Gastrocnemius medialis (tissue), 4 donors: ENCODE data around the gene PTPRE. TPM values are rescaled to one million over a fixed set of nuclear protein-coding genes. Genes with fewer than 3 reads are reported as not detected.

ENCODE experiments used
- ATAC-seq, 2 donors: fragments of 150-250 bp; one replicate each; pipeline ENCODE4 v1.9.1; 2016
- DNase-seq, 2 donors: peaks; one replicate each; pipeline ENCODE4 v3.0.0-alpha.2; 2019
- H3K27ac ChIP-seq, 4 donors: fragments of 200-600 bp; sonication (generic); 1 replicate in 1 of 4; 2 replicates in 3 of 4; pipeline ENCODE4 v1.5.1; 2016 to 2018; ENCODE audit warnings: mild to moderate bottlenecking in 2 of 4, moderate library complexity in 1 of 4
- H3K27me3 ChIP-seq, 3 donors: fragments of 200-600 bp; sonication (generic) in 2 of 3; 1 replicate in 1 of 3; 2 replicates in 2 of 3; pipeline versions ENCODE4 v1.5.1 to v1.6.0; 2016 to 2019; ENCODE audit warnings: mild to moderate bottlenecking in 1 of 3, moderate library complexity in 1 of 3
- H3K36me3 ChIP-seq, 2 donors: fragments of 200-600 bp; sonication (generic) in 1 of 2; one replicate each; pipeline ENCODE4 v1.5.1; 2017 to 2018
- H3K4me1 ChIP-seq, 2 donors: fragments of 200-600 bp; sonication (generic) in 1 of 2; one replicate each; pipeline ENCODE4 v1.5.1; 2016 to 2017; ENCODE audit warnings: mild to moderate bottlenecking in 2 of 2
- H3K4me3 ChIP-seq, 4 donors: fragments of 200-600 bp; sonication (generic) in 3 of 4; 1 replicate in 1 of 4; 2 replicates in 3 of 4; pipeline ENCODE4 v1.5.1; 2016 to 2019; ENCODE audit warnings: mild to moderate bottlenecking in 2 of 4
- H3K9me3 ChIP-seq, 3 donors: fragments of 200-600 bp; sonication (generic) in 2 of 3; 1 replicate in 1 of 3; 2 replicates in 2 of 3; pipeline ENCODE4 v1.5.1; 2016 to 2019
- CTCF ChIP-seq, 5 experiments: fragments of 450-650 bp in 3 of 5; fragments of 200-600 bp in 2 of 5; sonication (generic) in 2 of 5; IDR thresholded peaks in 4 of 5; conservative IDR thresholded peaks in 1 of 5; 1 replicate in 4 of 5; 2 replicates in 1 of 5; pipeline ENCODE4 v1.5.1; 2016 to 2019; ENCODE audit warnings: antibody characterized with exemption in 5 of 5, mild to moderate bottlenecking in 3 of 5, moderate library complexity in 3 of 5
- POLR2A ChIP-seq, 2 donors: fragments of 450-650 bp; IDR thresholded peaks; one replicate each; pipeline ENCODE4 v1.6.1; 2017; ENCODE audit warnings: antibody characterized with exemption in 2 of 2, mild to moderate bottlenecking in 2 of 2, moderate library complexity in 2 of 2
- in situ Hi-C, 4 donors: fragments of 200-750 bp; cut with MboI; loops; one replicate each; pipeline versions ENCODE4 v1.15.0 to v1.8.0; 2017; ENCODE audit warnings: low sequenced_read_pairs in 4 of 4
- intact Hi-C: fragments of 100-400 bp; cut with DNase I; formaldehyde crosslinking; loops from one replicate; pipeline ENCODE4 v1.15.1; 2023; ENCODE audit warnings: low total_unique reads
- total RNA-seq, 4 donors: library from RNA; depleted of rRNA; stranded (reverse); fragments of >200 nt; gene quantifications; one replicate each; pipeline versions ENCODE4 v1.1.0 to v1.2.3, GENCODE V29; 2016

The PTPRE gene
- total RNA-seq, 4 donors from 2014 or later, result 0.97 to 2.2 (median 1.6) TPM

- ATAC-seq (no peak), DNase-seq (no peak)
- in situ Hi-C loops, result no loop called here
- H3K4me3 ChIP-seq, result no peak overlapping the region
- no peaks in the 10 kb centered on the region for H3K4me1 ChIP-seq
- no peaks in the 10 kb centered on the region for H3K36me3 ChIP-seq
- TF ChIP-seq CTCF (IDR thresholded peaks at IDR 0.05 in 4 of 5, conservative IDR thresholded peaks at IDR 0.05 in 1 of 5) (no peak), POLR2A (IDR thresholded peaks at IDR 0.05) (no peak)
- H3K27me3 ChIP-seq, result peaks cover 0 to 5% (median 0%) of the 10 kb centered on the region in 3 donors
- H3K9me3 ChIP-seq, result no peaks in the 10 kb centered on the region
- intact Hi-C loops, result loop anchor here (10.0 kb wide), 1 partner anchor 449 kb away; no protein-coding TSS in a partner anchor
- no peak overlapping the region for H3K27ac ChIP-seq
Observed at GRCh38 chr10:127875449-127875765, 31.5 kb upstream of the PTPRE start.

GRCh38 chr10:127875916-127876315, 31.0 kb upstream of the PTPRE start:
- peaks cover 0 to 5% (median 0%) of the 10 kb centered on the region in 3 donors for H3K27me3 ChIP-seq
- no peak for DNase-seq
- intact Hi-C loops, result loop anchor here (10.0 kb wide), 1 partner anchor 449 kb away; no protein-coding TSS in a partner anchor

GRCh38 chr10:127877116-127877515, 29.8 kb upstream of the PTPRE start:
- in situ Hi-C loops (no loop called here), intact Hi-C loops (loop anchor here (10.0 kb wide), 1 partner anchor 448 kb away; no protein-coding TSS in a partner anchor)
- Histone ChIP-seq H3K36me3 (no peaks in the 10 kb centered on the region), H3K27me3 (no peaks in the 10 kb centered on the region), H3K9me3 (no peaks in the 10 kb centered on the region), H3K27ac (no peak overlapping the region), H3K4me3 (no peak overlapping the region), H3K4me1 (no peaks in the 10 kb centered on the region)
- TF ChIP-seq CTCF (IDR thresholded peaks at IDR 0.05 in 4 of 5, conservative IDR thresholded peaks at IDR 0.05 in 1 of 5), result no peak
- DNase-seq, result no peak
- no peak for ATAC-seq

More at GRCh38 chr10:127875916-127876315, 31.0 kb upstream of the PTPRE start:
- in situ Hi-C loops, result no loop called here
- Histone ChIP-seq H3K36me3 (no peaks in the 10 kb centered on the region), H3K4me3 (no peak overlapping the region), H3K4me1 (no peaks in the 10 kb centered on the region), H3K9me3 (no peaks in the 10 kb centered on the region), H3K27ac (no peak overlapping the region)
- no peak for TF ChIP-seq CTCF (IDR thresholded peaks at IDR 0.05 in 4 of 5, conservative IDR thresholded peaks at IDR 0.05 in 1 of 5)
- no peak for TF ChIP-seq POLR2A (IDR thresholded peaks at IDR 0.05)
- no peak for ATAC-seq

- ATAC-seq, result no peak
- no peaks in the 10 kb centered on the region for H3K27me3 ChIP-seq
- no peaks in the 10 kb centered on the region for H3K4me1 ChIP-seq
- H3K4me3 ChIP-seq, result no peak overlapping the region
- TF ChIP-seq CTCF (IDR thresholded peaks at IDR 0.05 in 4 of 5, conservative IDR thresholded peaks at IDR 0.05 in 1 of 5) (no peak), POLR2A (IDR thresholded peaks at IDR 0.05) (no peak)
- in situ Hi-C loops (no loop called here), intact Hi-C loops (loop anchor here (10.0 kb wide), 1 partner anchor 447 kb away; no protein-coding TSS in a partner anchor)
- H3K27ac ChIP-seq, result no peak overlapping the region
- no peaks in the 10 kb centered on the region for H3K36me3 ChIP-seq
- no peaks in the 10 kb centered on the region for H3K9me3 ChIP-seq
- DNase-seq, result no peak
Observed at GRCh38 chr10:127877699-127878098, 29.2 kb upstream of the PTPRE start.

- in situ Hi-C loops, result no loop called here
- ATAC-seq, result no peak
- intact Hi-C loops, result loop anchor here (10.0 kb wide), 1 partner anchor 446 kb away; no protein-coding TSS in a partner anchor
- no peak for DNase-seq
- H3K36me3 ChIP-seq, result no peaks in the 10 kb centered on the region
- no peak overlapping the region for H3K27ac ChIP-seq
- no peak overlapping the region for H3K4me3 ChIP-seq
- TF ChIP-seq CTCF (IDR thresholded peaks at IDR 0.05 in 4 of 5, conservative IDR thresholded peaks at IDR 0.05 in 1 of 5), result no peak
- TF ChIP-seq POLR2A (IDR thresholded peaks at IDR 0.05), result no peak
- no peaks in the 10 kb centered on the region for H3K27me3 ChIP-seq
- H3K9me3 ChIP-seq, result no peaks in the 10 kb centered on the region
- H3K4me1 ChIP-seq, result no peaks in the 10 kb centered on the region
Observed at GRCh38 chr10:127878475-127879055, 28.3 kb upstream of the PTPRE start.
